HG03095 (cell line): ENCODE data around the gene RRP9.
"Not testable (repeated sequence)": the region's sequence is repeated elsewhere in the genome, so short reads cannot be mapped to it uniquely, and the experiment has no call there.

ENCODE experiments used
- ATAC-seq: cut with Tn5 transposase; IDR thresholded peaks from one replicate; pipeline ENCODE4 v1.9.1; 2021; ENCODE audit warnings: moderate library complexity; ENCODE audit not compliant: unreplicated experiment

Gene RRP9

DNA sequence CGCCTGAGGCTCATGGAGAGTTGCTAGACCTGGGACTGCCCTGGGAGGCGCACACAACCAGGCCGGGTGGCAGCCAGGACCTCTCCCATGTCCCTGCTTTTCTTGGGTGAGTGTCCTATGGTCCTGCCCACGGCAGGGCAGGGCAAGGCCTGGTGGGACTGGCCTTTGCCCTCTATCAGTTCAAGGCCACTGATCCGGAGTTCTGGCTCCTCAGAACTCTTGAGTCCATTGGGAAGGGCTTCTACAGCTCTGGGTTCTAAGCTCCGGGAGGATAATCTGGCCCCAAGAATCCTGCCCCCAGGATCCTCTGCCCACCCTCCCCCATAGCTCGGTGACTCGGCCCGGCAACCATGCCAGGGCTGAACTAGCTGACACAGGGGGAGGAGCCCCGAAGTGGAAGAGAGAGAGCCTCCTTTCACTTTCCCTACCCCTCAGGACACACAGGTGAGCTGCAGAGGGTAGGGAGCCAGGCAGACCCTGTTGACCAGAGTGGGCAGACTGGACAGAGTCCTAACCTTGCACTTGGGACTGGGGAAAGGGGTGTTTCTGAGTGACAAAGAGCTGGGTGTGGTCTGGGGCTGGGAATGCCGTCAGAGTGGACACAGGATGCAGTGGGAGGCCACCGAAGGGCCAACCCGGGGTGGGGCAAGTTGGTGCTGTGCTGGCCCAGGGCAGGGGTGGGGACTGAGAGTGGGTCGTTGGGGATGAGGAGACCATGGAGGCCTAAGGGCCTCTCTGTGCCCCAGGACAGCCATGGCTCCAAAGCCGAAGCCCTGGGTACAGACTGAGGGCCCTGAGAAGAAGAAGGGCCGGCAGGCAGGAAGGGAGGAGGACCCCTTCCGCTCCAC is 1.1 kb upstream of the RRP9 start:
- ATAC-seq: peak; percentile 28

GRCh38 chr3:51941463-51941797 is 274 bp downstream of the RRP9 start:
- ATAC-seq: no peak

- no peak for ATAC-seq
Measured at GRCh38 chr3:51940648-51941462, 849 bp downstream of the RRP9 start.

GRCh38 chr3:51938780-51939425 is 2.8 kb downstream of the RRP9 start:
- ATAC-seq: no peak

- ATAC-seq: no peak
Measured at GRCh38 chr3:51937611-51938450, 3.9 kb downstream of the RRP9 start.

DNA sequence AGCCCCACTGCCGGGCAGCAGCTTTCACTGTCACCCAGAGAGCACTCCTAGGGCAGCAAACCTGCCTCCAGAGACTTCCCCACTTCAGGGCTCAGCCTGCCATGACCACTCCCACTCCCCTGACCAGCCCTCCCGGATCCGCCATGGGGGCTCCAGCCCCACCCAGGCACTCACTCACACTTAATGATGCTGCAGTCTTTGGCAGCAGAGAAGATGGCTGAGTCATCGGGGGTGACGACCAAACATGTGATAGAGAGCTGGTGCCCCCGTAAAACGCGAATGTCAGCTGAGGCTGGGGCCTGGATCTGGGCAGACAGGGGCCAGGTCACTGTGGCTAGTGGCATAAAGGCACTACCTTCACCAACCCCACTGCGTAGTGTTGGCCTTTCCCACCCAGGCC is 4.7 kb downstream of the RRP9 start:
- ATAC-seq: no peak

DNA sequence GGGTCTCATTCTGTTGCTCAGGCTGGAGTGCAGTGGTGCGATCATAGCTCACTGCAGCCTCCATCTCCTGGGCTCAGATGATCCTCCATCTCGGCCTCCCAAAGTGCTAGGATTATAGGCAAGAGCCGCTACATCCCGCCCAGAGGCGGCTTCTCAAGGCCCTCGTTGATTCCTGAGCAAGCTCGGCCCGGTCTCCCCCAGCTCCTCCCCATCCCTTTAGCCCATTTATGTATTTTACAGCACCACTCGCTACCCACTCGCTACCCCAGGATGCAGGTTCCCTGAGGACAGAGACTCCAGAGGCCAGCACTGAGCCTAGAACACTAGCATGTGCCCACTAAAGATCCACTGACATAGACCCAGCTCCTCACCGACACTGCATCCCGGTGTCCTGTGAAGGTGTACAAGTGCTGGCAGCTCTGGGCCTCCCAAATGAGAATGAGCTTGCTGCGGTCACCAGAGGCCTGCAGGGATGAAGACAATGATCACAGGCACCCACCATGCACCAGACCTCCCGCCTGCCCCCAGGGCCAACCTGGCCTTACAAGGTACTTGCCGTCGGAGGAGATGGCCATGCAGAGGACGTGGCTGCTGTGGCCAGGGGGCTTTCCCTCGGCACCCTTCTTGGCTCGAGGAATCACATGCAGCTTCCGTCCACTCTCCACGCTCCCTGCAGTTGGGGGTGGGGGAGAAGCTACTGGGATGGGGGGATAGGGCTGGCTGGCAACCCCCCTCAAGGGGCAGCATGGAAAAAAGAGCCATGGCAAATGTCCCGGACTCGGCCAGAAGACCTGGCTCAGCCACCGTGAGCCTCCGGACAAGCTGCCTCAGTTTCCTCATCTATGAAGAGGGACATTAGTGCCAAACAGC is 5.6 kb downstream of the RRP9 start:
- no peak for ATAC-seq

- ATAC-seq: no peak
Measured at GRCh38 chr3:51934991-51935885, 6.5 kb downstream of the RRP9 start.

DNA sequence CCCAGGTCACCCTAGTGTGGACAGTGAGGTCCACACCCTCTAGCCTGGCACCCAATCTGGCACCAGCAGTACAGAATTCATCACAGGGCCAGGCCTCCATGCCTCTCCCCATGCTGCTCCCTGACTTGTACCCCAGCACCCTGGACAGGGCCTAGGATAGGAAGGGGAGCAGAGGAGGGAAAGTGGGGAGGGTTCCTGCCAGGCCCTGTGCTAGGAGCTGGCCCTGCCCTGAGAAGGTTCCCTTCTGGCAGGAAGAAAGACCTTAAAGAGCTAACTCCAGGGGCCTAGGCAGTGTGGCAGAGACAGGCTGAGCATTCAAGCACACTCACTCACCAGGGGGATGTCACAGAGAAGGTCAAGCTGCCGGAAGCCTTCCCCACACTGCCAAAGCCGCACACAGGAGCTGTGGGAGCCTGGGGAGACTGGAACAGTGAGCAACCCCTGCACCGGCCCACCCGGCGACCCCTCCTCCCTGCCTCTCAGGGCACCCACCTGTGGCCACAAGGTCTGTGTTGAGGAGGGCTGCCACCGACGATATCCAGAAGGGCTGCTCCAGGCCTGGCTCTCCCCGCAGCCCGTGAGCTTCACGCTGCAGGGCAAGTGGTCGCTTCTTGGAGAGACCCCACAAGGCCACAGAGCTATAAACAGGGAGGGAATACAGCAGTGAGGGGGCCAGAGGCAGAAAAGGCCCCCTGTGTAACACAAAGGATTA is 7.4 kb downstream of the RRP9 start:
- no peak for ATAC-seq

GRCh38 chr3:51933471-51934138 is 8.1 kb downstream of the RRP9 start:
- ATAC-seq: no peak

- no peak for ATAC-seq
Measured at GRCh38 chr3:51932471-51933370, 9.0 kb downstream of the RRP9 start.

- no peak for ATAC-seq
Measured at GRCh38 chr3:51931756-51932155, 9.9 kb downstream of the RRP9 start.

DNA sequence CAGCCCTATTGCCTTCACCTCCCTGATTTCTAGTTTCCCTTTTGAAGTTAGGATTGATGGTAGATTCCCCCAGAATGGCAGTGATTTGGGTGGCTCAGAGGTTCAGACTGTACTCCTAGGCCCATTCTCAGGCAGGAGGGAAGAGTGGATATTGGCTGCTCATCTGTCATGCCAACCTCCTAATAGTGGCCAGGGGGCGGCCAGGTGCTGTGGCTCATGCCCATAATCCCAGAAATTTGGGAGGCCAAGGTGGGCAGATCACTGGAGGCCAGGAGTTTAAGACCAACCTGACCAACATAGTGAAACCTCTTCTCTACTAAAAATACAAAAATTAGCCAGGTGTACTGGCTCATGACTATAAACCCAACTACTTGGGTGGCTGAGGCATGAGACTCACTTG is 11.3 kb downstream of the RRP9 start:
- ATAC-seq: no peak

GRCh38 chr3:51929420-51930003 is 12.2 kb downstream of the RRP9 start:
- no peak for ATAC-seq

GRCh38 chr3:51928981-51929380 is 12.7 kb downstream of the RRP9 start:
- ATAC-seq: not testable (repeated sequence)

DNA sequence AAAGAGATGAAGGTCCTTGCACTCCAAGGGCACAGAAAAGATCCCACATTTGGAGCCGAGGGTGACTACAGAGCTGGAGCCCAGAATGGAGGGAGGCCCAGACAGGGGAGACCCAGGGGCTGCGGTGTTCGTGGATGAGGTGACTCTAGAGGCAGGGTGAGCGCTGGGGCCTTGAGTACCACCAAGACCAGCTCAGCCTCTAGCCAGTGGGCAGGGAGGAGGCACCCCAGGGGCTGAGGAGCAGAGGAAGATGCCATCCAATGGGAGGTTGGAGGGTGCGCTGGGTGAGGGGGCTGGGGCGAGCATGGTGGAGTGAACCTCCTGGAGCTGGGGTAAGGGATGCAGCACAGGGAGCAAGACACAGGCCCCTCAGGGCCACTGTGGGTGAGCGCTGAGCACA is 13.3 kb downstream of the RRP9 start:
- ATAC-seq: no peak
